Loucy (cell line): ENCODE results near the gene WNK2.

Experiments
- CTCF ChIP-seq: fragments of 200-600 bp; sonication (generic); conservative IDR thresholded peaks from 2 replicates; pipeline ENCODE4 v1.5.1; 2014; ENCODE audit warnings: mild to moderate bottlenecking, antibody characterized with exemption, low read length
- EZH2phosphoT487 ChIP-seq: fragments of 200-600 bp; IDR thresholded peaks from 2 replicates; pipeline ENCODE4 v1.6.1; 2018; ENCODE audit warnings: antibody characterized with exemption, mild to moderate bottlenecking, moderate library complexity, borderline replicate concordance

- no peak for TF ChIP-seq CTCF
- no peak for TF ChIP-seq EZH2phosphoT487
Observed at GRCh38 chr9:93200989-93201334, 17.0 kb downstream of the WNK2 start.
